ENCODE results near the gene OPCML. TPM values are rescaled to one million over a fixed set of nuclear protein-coding genes. Genes with fewer than 3 reads are reported as not detected.

OPCML gene
- total RNA-seq (2014; rRNA removed) (not detected in 2 replicates), Bru-seq, nascent RNA (percentile 0 among the genes with signal in this experiment), BruChase-seq, experiment 1, labeled RNA remaining after a 6-hour chase (percentile 0 among the genes with signal in this experiment), BruChase-seq, experiment 2, labeled RNA remaining after a 2-hour chase (percentile 0 among the genes with signal in this experiment)
- long read RNA-seq, result 0 reads

- Histone ChIP-seq H3K4me1 (ENCODE audit: insufficient read depth, low read length) (no peaks in the 10 kb centered on the region), H2AFZ (ENCODE audit: low read length) (no peak within 1 kb of the TSS), H3K4me2 (ENCODE audit: low read length) (no peak within 1 kb of the TSS), H3K9ac (ENCODE audit: low read length) (no peak within 1 kb of the TSS), H3K27me3 (ENCODE audit: low read length) (no peaks in the 10 kb centered on the region), H4K20me1 (ENCODE audit: low read length) (no peaks in the 10 kb centered on the region), H3K9me2 (replicated peaks; ENCODE audit: low read length) (no peaks in the 10 kb centered on the region), H3K4me3 (ENCODE audit: low read length) (no peak within 1 kb of the TSS), H3K36me3 (ENCODE audit: low read depth, low read length) (no peaks in the 10 kb centered on the region), H3K27ac (ENCODE audit: low read length) (no peak within 1 kb of the TSS), H3K79me2 (ENCODE audit: low read length) (no peaks in the 10 kb centered on the region), H3F3A (ENCODE audit: low read length, unreplicated experiment) (no peaks in the 10 kb centered on the region), H3K9me3 (ENCODE audit: low read length) (peaks cover 9% of the 10 kb centered on the region; the same call in 1 of the 2 replicates)
- TF ChIP-seq CTCF (conservative IDR thresholded peaks at IDR 0.05; ENCODE audit: low read depth, low read length) (no peak), EZH2phosphoT487 (IDR thresholded peaks at IDR 0.05; ENCODE audit: borderline replicate concordance, low read length) (no peak), EZH2 (IDR thresholded peaks at IDR 0.05; ENCODE audit: low read length, unreplicated experiment) (no peak)
- CTCF ChIA-PET, result no interaction called here
- no peak for ATAC-seq
- no peak for DNase-seq
- intact Hi-C loops (cut with micrococcal nuclease), result no loop called here
- POLR2A ChIA-PET (ENCODE audit: unreplicated experiment), result no interaction called here
- BruUV-seq (replicated peaks), result no TSS peak
Measured at GRCh38 chr11:133531971-133532651, at the start of gene OPCML. OPCML (minus strand) TSS chr11:133532501.

- Histone ChIP-seq H3K9me2 (replicated peaks; ENCODE audit: low read length) (no peaks in the 10 kb centered on the region), H3K27me3 (ENCODE audit: low read length) (no peaks in the 10 kb centered on the region), H3K36me3 (ENCODE audit: low read depth, low read length) (no peaks in the 10 kb centered on the region), H3F3A (ENCODE audit: low read length, unreplicated experiment) (no peaks in the 10 kb centered on the region), H3K79me2 (ENCODE audit: low read length) (no peaks in the 10 kb centered on the region), H3K4me2 (ENCODE audit: low read length) (no peak overlapping the region), H3K4me3 (ENCODE audit: low read length) (no peak overlapping the region), H3K27ac (ENCODE audit: low read length) (no peak overlapping the region), H2AFZ (ENCODE audit: low read length) (no peak overlapping the region), H4K20me1 (ENCODE audit: low read length) (no peaks in the 10 kb centered on the region), H3K4me1 (ENCODE audit: insufficient read depth, low read length) (no peaks in the 10 kb centered on the region), H3K9ac (ENCODE audit: low read length) (no peak overlapping the region), H3K9me3 (ENCODE audit: low read length) (peaks cover 33% of the 10 kb centered on the region)
- BruUV-seq (replicated peaks), result no TSS peak
- DNase-seq (no peak), ATAC-seq (no peak)
- TF ChIP-seq EZH2 (IDR thresholded peaks at IDR 0.05; ENCODE audit: low read length, unreplicated experiment) (no peak), CTCF (conservative IDR thresholded peaks at IDR 0.05; ENCODE audit: low read depth, low read length) (no peak), EZH2phosphoT487 (IDR thresholded peaks at IDR 0.05; ENCODE audit: borderline replicate concordance, low read length) (no peak)
- intact Hi-C loops (cut with micrococcal nuclease), result no loop called here
- CTCF ChIA-PET, result no interaction called here
- POLR2A ChIA-PET (ENCODE audit: unreplicated experiment), result no interaction called here
Measured at GRCh38 chr11:133581091-133581490, 48.8 kb upstream of the OPCML start.

Measured in PC-3 (cell line).